Right lobe of liver (tissue), 6 donors: ENCODE results near the gene PSMD3. TPM values are rescaled to one million over a fixed set of nuclear protein-coding genes. Genes with fewer than 3 reads are reported as not detected.

Experiments
- ATAC-seq, 4 donors: fragments of 200-7000 bp; cut with Tn5 transposase; one replicate each; pipeline ENCODE4 v1.9.1; 2020; ENCODE audit warnings: mild to moderate bottlenecking in 4 of 4, moderate library complexity in 4 of 4
- DNase-seq, 3 donors: peaks; one replicate each; pipeline ENCODE4 v3.0.0-alpha.2; 2020
- H3K27ac ChIP-seq, 3 donors: fragments of 200-600 bp; one replicate each; pipeline ENCODE4 v1.8.0; 2022
- H3K27me3 ChIP-seq, 2 donors: fragments of 200-600 bp; one replicate each; pipeline ENCODE4 v1.8.0; 2022
- H3K36me3 ChIP-seq, 4 donors: fragments of 200-600 bp; sonication (generic) in 1 of 4; one replicate each; pipeline versions ENCODE4 v1.5.1 to v1.8.0; 2017 to 2022; ENCODE audit warnings: control low read depth in 1 of 4
- H3K4me1 ChIP-seq, 4 donors: fragments of 200-600 bp; sonication (generic) in 1 of 4; one replicate each; pipeline versions ENCODE4 v1.5.1 to v1.8.0; 2017 to 2022; ENCODE audit warnings: control low read depth in 1 of 4
- H3K4me3 ChIP-seq, 3 donors: fragments of 200-600 bp; one replicate each; pipeline ENCODE4 v1.8.0; 2022
- H3K9me3 ChIP-seq, 4 donors: fragments of 200-600 bp; sonication (generic) in 1 of 4; one replicate each; pipeline versions ENCODE4 v1.5.1 to v1.8.0; 2017 to 2022; ENCODE audit warnings: control low read depth in 1 of 4
- POLR2A ChIP-seq: fragments of 450-650 bp; IDR thresholded peaks from one replicate; pipeline ENCODE4 v1.6.1; 2017; ENCODE audit warnings: antibody characterized with exemption, mild to moderate bottlenecking
- WGBS: methylation state at CpG from one replicate; pipeline ENCODE4 v1.1.6; 2018; ENCODE audit warnings: low coverage, low lambda C conversion rate; ENCODE audit not compliant: insufficient coverage; ENCODE audit errors: missing lambda C conversion rate; 5-methylcytosine and 5-hydroxymethylcytosine counted together
- intact Hi-C, 2 donors: fragments of 100-400 bp; cut with DNase I; formaldehyde crosslinking; loops; one replicate each; pipeline versions ENCODE4 v1.11.2 to v1.14.1; 2022
- total RNA-seq, 6 experiments: library from RNA; depleted of rRNA in 2 of 6; stranded (reverse); fragments of >200 nt in 2 of 6; fragmentation: NEBNext Ultra II Directional in 3 of 6; extraction: Animal tissue kit (Norgen Biotek cat#: 25700) in 3 of 6; gene quantifications; one replicate each; pipeline versions ENCODE4 v1.1.0 to v1.2.4, GENCODE V29; 2016 to 2023
- TF ChIP-seq, protein P1 (sequence below), 4 donors: fragments of 200-600 bp in 3 of 4; fragments of 450-650 bp in 1 of 4; IDR thresholded peaks; one replicate each; pipeline versions ENCODE4 v1.5.1 to v1.8.0; 2016 to 2022; ENCODE audit warnings: antibody characterized with exemption in 4 of 4, mild to moderate bottlenecking in 2 of 4
- donor health status: DM: no; HTN: yes; CAD: no.
- donor health status: DM: no; HTN: no; CAD: no.
- donor health status: DM: no; HTN: no; CAD: no.
- donor health status: DM: no; HTN: yes; CAD: no.
- donor health status: DM: no; HTN: yes; CAD: no.

PSMD3 gene
- total RNA-seq, 6 experiments from 2014 or later, result 58.3 to 85.3 (median 67.4) TPM

DNA sequence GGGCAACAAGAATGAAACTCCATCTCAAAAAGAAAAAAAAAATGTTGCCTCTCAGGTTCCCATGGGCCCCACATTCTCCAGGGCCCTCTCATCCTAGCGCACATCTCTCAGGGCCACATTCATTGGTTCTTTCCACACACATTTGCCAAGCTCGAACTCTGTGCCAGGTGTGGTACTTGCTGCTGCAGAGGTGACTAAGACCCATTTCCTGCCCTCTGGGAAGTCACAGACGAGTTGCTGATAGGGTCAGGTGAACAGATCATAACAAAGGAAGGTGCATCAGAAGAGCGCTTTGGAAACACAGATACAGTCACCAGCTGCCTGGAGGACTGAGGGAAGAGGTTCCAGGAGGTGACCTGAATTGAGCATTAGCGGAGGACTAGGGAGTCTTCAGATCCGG is 16.8 kb upstream of the PSMD3 start:
- ATAC-seq (no peak), DNase-seq (no peak)
- H3K4me3 ChIP-seq, result no peak overlapping the region

DNA sequence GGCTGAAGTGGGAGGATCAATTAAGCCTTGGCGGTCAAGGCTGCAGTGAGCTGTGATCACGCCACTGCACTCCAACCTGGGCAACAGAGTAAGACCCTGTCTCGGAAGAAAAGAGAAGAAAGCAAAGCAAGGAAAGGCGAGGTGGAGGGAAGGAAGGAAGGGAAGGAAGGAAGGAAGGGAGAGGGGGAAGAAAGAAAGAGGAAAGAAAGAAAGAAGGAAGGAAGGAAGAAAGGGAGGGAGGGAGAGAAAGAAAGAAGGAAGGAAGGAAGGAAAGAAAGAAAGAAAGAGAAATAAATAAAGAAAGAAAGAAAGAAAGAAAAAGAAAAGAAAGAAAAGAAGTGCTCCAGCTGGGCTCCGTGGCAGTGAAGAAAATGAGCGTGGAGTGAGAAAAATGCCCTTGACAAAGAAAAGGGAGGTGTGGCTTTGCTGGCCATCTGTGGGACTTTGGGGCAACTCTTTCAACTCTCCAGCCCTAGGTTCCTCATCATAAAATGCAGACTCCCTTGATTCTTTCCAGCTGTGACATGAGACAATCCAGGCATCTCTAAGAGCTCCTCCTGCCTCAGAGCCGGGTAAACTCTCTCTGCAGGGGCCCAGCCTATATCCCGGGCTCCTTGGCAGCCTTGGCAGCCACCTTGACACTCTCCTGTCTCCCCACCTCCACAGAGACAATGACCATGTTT is 15.4 kb upstream of the PSMD3 start:
- Histone ChIP-seq H3K36me3 (no peaks in the 10 kb centered on the region), H3K4me1 (no peaks in the 10 kb centered on the region), H3K27me3 (no peaks in the 10 kb centered on the region), H3K9me3 (no peaks in the 10 kb centered on the region), H3K27ac (no peak overlapping the region), H3K4me3 (no peak overlapping the region)
- ATAC-seq, result no peak
- intact Hi-C loops, result loop anchor here in 1 of 2 donors (10.0 kb wide), 1 partner anchor 90 kb away; no protein-coding TSS in a partner anchor
- whole genome bisulfite sequencing, result 64% methylated on average over 6 of the region's 8 CpGs
- TF ChIP-seq, protein P1, sequence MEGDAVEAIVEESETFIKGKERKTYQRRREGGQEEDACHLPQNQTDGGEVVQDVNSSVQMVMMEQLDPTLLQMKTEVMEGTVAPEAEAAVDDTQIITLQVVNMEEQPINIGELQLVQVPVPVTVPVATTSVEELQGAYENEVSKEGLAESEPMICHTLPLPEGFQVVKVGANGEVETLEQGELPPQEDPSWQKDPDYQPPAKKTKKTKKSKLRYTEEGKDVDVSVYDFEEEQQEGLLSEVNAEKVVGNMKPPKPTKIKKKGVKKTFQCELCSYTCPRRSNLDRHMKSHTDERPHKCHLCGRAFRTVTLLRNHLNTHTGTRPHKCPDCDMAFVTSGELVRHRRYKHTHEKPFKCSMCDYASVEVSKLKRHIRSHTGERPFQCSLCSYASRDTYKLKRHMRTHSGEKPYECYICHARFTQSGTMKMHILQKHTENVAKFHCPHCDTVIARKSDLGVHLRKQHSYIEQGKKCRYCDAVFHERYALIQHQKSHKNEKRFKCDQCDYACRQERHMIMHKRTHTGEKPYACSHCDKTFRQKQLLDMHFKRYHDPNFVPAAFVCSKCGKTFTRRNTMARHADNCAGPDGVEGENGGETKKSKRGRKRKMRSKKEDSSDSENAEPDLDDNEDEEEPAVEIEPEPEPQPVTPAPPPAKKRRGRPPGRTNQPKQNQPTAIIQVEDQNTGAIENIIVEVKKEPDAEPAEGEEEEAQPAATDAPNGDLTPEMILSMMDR (IDR thresholded peaks at IDR 0.05), result no peak
- no peak for TF ChIP-seq POLR2A
- no peak for DNase-seq

More for the DNA sequence above, 16.8 kb upstream of the PSMD3 start:
- H3K4me1 ChIP-seq, result no peaks in the 10 kb centered on the region
- no peaks in the 10 kb centered on the region for H3K9me3 ChIP-seq
- no peak overlapping the region for H3K27ac ChIP-seq
- WGBS, result 63% methylated on average over 6 of the region's 6 CpGs
- TF ChIP-seq, protein P1 (IDR thresholded peaks at IDR 0.05), result no peak
- TF ChIP-seq POLR2A, result no peak
- no peaks in the 10 kb centered on the region for H3K36me3 ChIP-seq
- H3K27me3 ChIP-seq, result no peaks in the 10 kb centered on the region
- intact Hi-C loops, result loop anchor here in 1 of 2 donors (10.0 kb wide), 1 partner anchor 89 kb away; no protein-coding TSS in a partner anchor

DNA sequence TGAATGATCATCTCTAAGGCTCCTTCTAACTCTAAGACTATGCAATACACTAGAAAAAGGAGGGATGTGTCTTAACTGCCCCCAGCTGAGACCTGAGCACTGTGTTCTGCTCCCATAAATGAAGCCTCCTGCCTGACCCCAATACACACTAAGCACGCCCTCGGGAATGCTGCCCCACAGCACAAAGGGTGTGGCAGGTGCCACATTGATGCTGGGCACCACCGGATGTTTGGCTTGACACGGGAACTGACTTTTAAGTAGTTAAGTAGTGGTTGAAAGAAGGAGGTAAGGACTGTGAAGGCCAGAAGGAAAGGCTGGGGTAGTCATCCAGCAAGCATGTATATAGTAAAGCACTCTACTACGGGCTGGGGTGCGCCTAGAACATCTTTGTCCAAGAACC is 13.8 kb upstream of the PSMD3 start:
- no peak overlapping the region for H3K4me3 ChIP-seq
- no peaks in the 10 kb centered on the region for H3K36me3 ChIP-seq
- DNase-seq (no peak), ATAC-seq (no peak)
- TF ChIP-seq, protein P1 (IDR thresholded peaks at IDR 0.05), result no peak
- no peak for TF ChIP-seq POLR2A
- no peaks in the 10 kb centered on the region for H3K9me3 ChIP-seq
- no peak overlapping the region for H3K27ac ChIP-seq
- H3K27me3 ChIP-seq, result no peaks in the 10 kb centered on the region
- intact Hi-C loops, result loop anchor here in 1 of 2 donors (10.0 kb wide), 1 partner anchor 92 kb away; no protein-coding TSS in a partner anchor
- H3K4me1 ChIP-seq, result no peaks in the 10 kb centered on the region
- whole genome bisulfite sequencing, result 74% methylated on average over 4 of the region's 6 CpGs

DNA sequence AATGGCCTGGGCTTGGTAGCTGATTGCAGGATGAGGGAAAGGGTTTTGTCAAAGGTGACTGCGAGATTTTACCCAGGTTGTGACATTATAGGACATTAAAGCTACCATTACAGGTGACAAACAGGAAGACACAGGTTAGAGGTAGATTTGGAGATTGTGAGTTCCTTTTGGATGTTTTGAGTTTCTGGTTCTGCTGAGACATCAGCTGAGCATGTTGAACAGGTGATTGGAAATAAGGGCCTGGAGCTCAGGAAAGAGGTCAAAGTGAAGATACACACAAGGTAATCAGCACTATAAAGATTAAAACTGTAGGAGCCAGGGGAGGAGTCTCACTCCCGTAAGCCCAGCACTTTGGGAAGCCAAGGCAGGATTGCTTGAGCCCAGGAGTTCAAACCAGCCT is 11.8 kb upstream of the PSMD3 start:
- no peaks in the 10 kb centered on the region for H3K27me3 ChIP-seq
- no peak for ATAC-seq

More for the DNA sequence above, 11.8 kb upstream of the PSMD3 start:
- Histone ChIP-seq H3K36me3 (no peaks in the 10 kb centered on the region), H3K4me1 (no peaks in the 10 kb centered on the region), H3K9me3 (no peaks in the 10 kb centered on the region), H3K27ac (no peak overlapping the region), H3K4me3 (no peak overlapping the region)
- intact Hi-C loops, result loop anchor here in 1 of 2 donors (10.0 kb wide), 1 partner anchor 94 kb away; no protein-coding TSS in a partner anchor
- no peak for DNase-seq
- 88% methylated on average over 2 of the region's 2 CpGs for WGBS
- no peak for TF ChIP-seq POLR2A
- TF ChIP-seq, protein P1 (IDR thresholded peaks at IDR 0.05), result no peak
